Heart left ventricle (tissue), 16 donors: ENCODE results near the gene GCGR. TPM values are rescaled to one million over a fixed set of nuclear protein-coding genes. Genes with fewer than 3 reads are reported as not detected.

Experiments
- ATAC-seq, 4 donors: fragments of 200-7000 bp; cut with Tn5 transposase; one replicate each; pipeline ENCODE4 v1.9.1; 2020 to 2022; ENCODE audit warnings: moderate library complexity in 4 of 4, mild to moderate bottlenecking in 3 of 4, moderate number of reproducible peaks in 1 of 4
- DNase-seq, 5 donors: peaks; one replicate each; pipeline ENCODE4 v3.0.0-alpha.2; 2020
- H3K27ac ChIP-seq, 12 donors: fragments of 200-600 bp; sonication (generic) in 4 of 12; one replicate each; pipeline versions ENCODE4 v1.5.0 to v1.8.0; 2016 to 2022; ENCODE audit warnings: mild to moderate bottlenecking in 2 of 12
- H3K27me3 ChIP-seq, 9 donors: fragments of 200-600 bp; sonication (generic) in 2 of 9; one replicate each; pipeline versions ENCODE4 v1.5.1 to v1.8.0; 2016 to 2022; ENCODE audit warnings: mild to moderate bottlenecking in 3 of 9
- H3K36me3 ChIP-seq, 9 donors: fragments of 200-600 bp; sonication (generic) in 2 of 9; one replicate each; pipeline versions ENCODE4 v1.5.0 to v1.8.0; 2018 to 2022; ENCODE audit warnings: mild to moderate bottlenecking in 2 of 9
- H3K4me1 ChIP-seq, 12 donors: fragments of 200-600 bp; sonication (generic) in 4 of 12; one replicate each; pipeline versions ENCODE4 v1.5.0 to v1.8.0; 2016 to 2022; ENCODE audit warnings: mild to moderate bottlenecking in 3 of 12
- H3K4me3 ChIP-seq, 12 donors: fragments of 200-600 bp; sonication (generic) in 4 of 12; one replicate each; pipeline versions ENCODE4 v1.5.0 to v1.8.0; 2017 to 2022; ENCODE audit warnings: mild to moderate bottlenecking in 9 of 12, moderate library complexity in 4 of 12
- H3K9me3 ChIP-seq, 12 donors: fragments of 200-600 bp; sonication (generic) in 4 of 12; one replicate each; pipeline versions ENCODE4 v1.5.0 to v1.8.0; 2016 to 2022; ENCODE audit warnings: mild to moderate bottlenecking in 1 of 12
- POLR2A ChIP-seq, 2 donors: fragments of 450-650 bp; IDR thresholded peaks; one replicate each; pipeline ENCODE4 v1.6.1; 2017; ENCODE audit warnings: antibody characterized with exemption in 2 of 2, mild to moderate bottlenecking in 2 of 2, moderate library complexity in 2 of 2
- WGBS, 4 donors: extraction: QIAGEN DNeasy Blood & Tissue Kit in 2 of 4; methylation state at CpG; one replicate each; pipeline versions ENCODE4 v1.1.5 to v1.1.7; 2013 to 2018; 5-methylcytosine and 5-hydroxymethylcytosine counted together
- intact Hi-C, 10 donors: fragments of 100-400 bp; cut with DNase I; formaldehyde crosslinking; loops; one replicate each; pipeline versions ENCODE4 v1.11.1 to v1.14.2; 2022
- polyA plus RNA-seq, 2 donors: library from polyadenylated mRNA; stranded (reverse); fragments of 200-250 nt; gene quantifications; one replicate each; pipeline ENCODE4 v1.2.3, GENCODE V29; 2013
- total RNA-seq, 9 donors: library from RNA; depleted of rRNA in 2 of 9; stranded (reverse); fragments of >200 nt in 2 of 9; fragmentation: NEBNext Ultra II Directional in 3 of 9; extraction: Animal tissue kit (Norgen Biotek cat#: 25700) in 3 of 9; gene quantifications; one replicate each; pipeline versions ENCODE4 v1.1.0 to v1.2.4, GENCODE V29; 2016 to 2023
- TF ChIP-seq, protein P1 (sequence below), 12 donors: fragments of 200-600 bp; sonication (generic) in 4 of 12; IDR thresholded peaks; one replicate each; pipeline versions ENCODE4 v1.5.0 to v1.8.0; 2018 to 2022; ENCODE audit warnings: antibody characterized with exemption in 12 of 12, mild to moderate bottlenecking in 5 of 12
- donor health status: ischemic (EF 13 %, LVEDD 7.1; RV severe dilation, severe dysfunction).
- donor health status: healthy with polysubstance abuse.
- donor health status: DM: no; HTN: yes; CAD: no.
- donor health status: DM: no; HTN: no; CAD: no.
- donor health status: ischemic (EF 25% LVEDD 6.9; RV normal size, moderate dysfunction).
- donor health status: ischemic (EF 25% LVEDD 5.7; RV mildly dilated, moderate dysfunction).
- donor health status: healthy.
- donor health status: DM: yes; HTN: yes; CAD: no.
- donor health status: ischemic (EF 35%, LVEDD 5.7; RV mildly dilated, moderate dysfunction).
- donor health status: nonischemic (EF 11% LVEDD 7.7; RV severe dilation, severe dysfunction).
- donor health status: DM: yes; HTN: yes; CAD: no.
- donor health status: PGD.
- donor health status: ischemic (EF 29% LVEDD 5.4; RV normal size, mild dysfunction).
- donor health status: nonischemic (EF 23%, LVEDD 6.1; RV moderate dilation, normal function).

GCGR gene
- total and polyA plus RNA-seq, 11 donors = not detected

DNA sequence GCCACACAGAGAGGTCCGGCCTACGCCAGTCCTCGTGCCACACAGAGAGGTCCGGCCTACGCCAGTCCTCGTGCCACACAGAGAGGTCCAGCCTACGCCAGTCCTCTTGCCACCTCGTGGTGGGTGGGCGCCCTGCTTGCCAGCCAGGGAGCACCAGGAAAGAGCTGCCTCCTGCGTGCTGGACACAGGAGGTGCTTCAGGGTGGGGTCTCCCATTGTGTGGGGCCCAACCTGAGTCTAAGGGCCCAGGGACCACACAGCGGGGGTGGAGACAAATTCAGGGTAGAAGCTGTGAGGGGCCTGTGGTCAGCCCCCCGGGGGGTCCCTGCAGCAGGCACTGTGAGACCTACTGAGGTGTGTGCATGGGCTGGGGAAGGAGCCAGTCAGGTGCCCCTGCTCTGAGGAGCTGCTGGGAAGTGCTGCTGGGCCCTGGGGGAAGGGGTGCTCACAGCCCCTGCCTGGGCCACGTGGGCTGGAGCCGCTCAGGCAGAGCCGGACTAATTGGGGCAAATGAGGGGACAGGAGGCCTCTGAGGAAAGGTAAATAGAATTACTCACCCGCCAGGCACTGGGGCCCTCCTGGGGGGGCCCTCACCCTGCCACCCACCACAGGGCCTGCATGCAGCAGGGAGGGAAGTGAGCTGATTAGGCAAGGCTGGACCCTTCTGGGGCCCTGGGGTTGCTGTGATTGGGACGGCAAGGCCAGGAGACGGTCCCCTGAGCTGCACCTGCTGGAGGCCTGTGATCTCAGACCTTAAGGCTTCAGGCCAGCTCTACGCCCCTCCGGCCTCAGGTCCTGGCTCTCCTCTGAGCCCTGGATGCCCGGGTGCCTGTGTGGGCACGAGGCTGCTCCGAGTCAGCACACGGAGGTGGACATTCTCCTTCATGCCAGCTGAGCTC, 11.0 kb downstream of the GCGR start:
- no peak for ATAC-seq
- Histone ChIP-seq H3K27me3 (peaks cover 0 to 26% (median 2%) of the 10 kb centered on the region in 9 donors), H3K4me3 (no peak overlapping the region), H3K27ac (no peak overlapping the region), H3K4me1 (no peaks in the 10 kb centered on the region), H3K9me3 (no peaks in the 10 kb centered on the region), H3K36me3 (no peaks in the 10 kb centered on the region)
- whole genome bisulfite sequencing, 4 donors = 74 to 87% (median 77%) methylated on average over 16 to 24 of the region's 24 CpGs
- TF ChIP-seq POLR2A (IDR thresholded peaks at IDR 0.05) = no peak
- TF ChIP-seq, protein P1, sequence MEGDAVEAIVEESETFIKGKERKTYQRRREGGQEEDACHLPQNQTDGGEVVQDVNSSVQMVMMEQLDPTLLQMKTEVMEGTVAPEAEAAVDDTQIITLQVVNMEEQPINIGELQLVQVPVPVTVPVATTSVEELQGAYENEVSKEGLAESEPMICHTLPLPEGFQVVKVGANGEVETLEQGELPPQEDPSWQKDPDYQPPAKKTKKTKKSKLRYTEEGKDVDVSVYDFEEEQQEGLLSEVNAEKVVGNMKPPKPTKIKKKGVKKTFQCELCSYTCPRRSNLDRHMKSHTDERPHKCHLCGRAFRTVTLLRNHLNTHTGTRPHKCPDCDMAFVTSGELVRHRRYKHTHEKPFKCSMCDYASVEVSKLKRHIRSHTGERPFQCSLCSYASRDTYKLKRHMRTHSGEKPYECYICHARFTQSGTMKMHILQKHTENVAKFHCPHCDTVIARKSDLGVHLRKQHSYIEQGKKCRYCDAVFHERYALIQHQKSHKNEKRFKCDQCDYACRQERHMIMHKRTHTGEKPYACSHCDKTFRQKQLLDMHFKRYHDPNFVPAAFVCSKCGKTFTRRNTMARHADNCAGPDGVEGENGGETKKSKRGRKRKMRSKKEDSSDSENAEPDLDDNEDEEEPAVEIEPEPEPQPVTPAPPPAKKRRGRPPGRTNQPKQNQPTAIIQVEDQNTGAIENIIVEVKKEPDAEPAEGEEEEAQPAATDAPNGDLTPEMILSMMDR (IDR thresholded peaks at IDR 0.05) = no peak
- DNase-seq = no peak
- intact Hi-C loops = no loop called here

DNA sequence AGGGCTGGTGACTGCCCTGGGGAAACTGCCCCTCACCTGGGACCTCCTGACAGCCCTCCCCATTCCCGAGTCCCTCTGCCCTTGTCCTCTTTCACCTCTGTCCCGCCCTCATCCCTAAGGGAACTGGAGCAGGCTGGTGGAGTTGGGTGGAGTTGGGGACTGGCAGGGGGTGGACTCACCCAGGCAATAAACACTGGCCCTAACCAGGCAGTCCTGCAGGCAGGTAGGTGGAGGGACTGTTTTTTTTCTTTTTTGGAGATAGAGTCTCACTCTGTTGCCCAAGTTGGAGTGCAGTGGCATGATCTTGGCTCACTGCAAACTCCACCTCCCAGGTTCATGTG, 11.7 kb downstream of the GCGR start:
- TF ChIP-seq POLR2A (IDR thresholded peaks at IDR 0.05) = no peak
- TF ChIP-seq, protein P1 (IDR thresholded peaks at IDR 0.05) = no peak
- no peaks in the 10 kb centered on the region for H3K36me3 ChIP-seq
- no peak overlapping the region for H3K4me3 ChIP-seq
- DNase-seq (no peak), ATAC-seq (no peak)
- H3K9me3 ChIP-seq = no peaks in the 10 kb centered on the region
- H3K27ac ChIP-seq = no peak overlapping the region
- H3K27me3 ChIP-seq = peaks cover 0 to 20% (median 2%) of the 10 kb centered on the region in 9 donors
- 61 to 73% (median 65%) methylated on average over 2 of the region's 2 CpGs for WGBS, 4 donors
- H3K4me1 ChIP-seq = no peaks in the 10 kb centered on the region
- intact Hi-C loops = no loop called here

DNA sequence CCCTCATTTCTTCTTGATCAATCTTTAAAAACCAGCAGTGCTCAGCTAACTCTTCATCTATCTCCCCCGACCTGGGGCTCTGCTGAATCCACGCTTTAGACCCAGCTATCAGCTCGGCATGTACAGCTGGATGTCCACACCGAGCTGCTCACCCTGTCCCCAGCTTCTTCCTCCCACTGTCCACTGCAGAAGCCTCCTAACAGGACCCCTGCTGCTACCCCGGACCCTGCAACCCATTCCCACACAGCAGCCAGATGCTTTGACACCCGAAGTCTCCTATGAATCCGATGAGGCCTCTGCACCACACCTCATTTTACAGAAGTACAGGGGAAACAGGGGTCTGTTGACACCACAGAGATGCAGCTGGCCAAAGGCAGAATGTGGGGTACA, 13.8 kb downstream of the GCGR start:
- whole genome bisulfite sequencing, 4 donors = 44 to 52% (median 48%) methylated on average over 7 of the region's 7 CpGs
- H3K27ac ChIP-seq = no peak overlapping the region
- intact Hi-C loops = no loop called here
- DNase-seq (no peak), ATAC-seq (no peak)
- peaks cover 0 to 8% (median 0%) of the 10 kb centered on the region in 9 donors for H3K27me3 ChIP-seq
- no peak overlapping the region for H3K4me3 ChIP-seq
- peaks cover 0 to 8% (median 1%) of the 10 kb centered on the region in 9 donors for H3K36me3 ChIP-seq
- TF ChIP-seq POLR2A (IDR thresholded peaks at IDR 0.05) = no peak
- TF ChIP-seq, protein P1 (IDR thresholded peaks at IDR 0.05) = no peak
- no peaks in the 10 kb centered on the region for H3K9me3 ChIP-seq
- peaks cover 3 to 17% (median 15%) of the 10 kb centered on the region in 12 donors for H3K4me1 ChIP-seq

DNA sequence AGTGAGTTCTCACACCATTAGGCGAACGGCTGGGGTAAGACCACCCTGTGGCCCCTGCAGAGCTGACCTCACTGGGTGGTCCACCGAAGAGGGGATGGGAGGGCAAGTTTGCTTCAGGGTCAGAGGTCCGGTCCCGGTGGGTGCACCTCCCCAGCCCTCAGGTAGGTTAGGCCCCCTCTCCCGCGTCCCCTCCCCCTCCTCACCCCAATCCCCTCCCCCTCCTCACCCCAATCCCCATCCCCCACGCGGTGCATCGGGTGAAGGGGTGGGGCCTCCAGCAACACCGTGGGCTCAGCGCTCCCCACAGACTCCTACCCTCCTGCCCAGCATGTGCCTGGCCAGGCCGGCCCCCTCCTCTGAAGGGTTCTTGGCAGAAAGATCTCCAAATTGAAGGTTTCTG, 15.8 kb downstream of the GCGR start:
- Histone ChIP-seq H3K9me3 (no peaks in the 10 kb centered on the region), H3K27me3 (no peaks in the 10 kb centered on the region), H3K36me3 (peaks cover 0 to 21% (median 5%) of the 10 kb centered on the region in 9 donors), H3K4me3 (no peak overlapping the region), H3K4me1 (peaks cover 3 to 21% (median 16%) of the 10 kb centered on the region in 12 donors), H3K27ac (no peak overlapping the region)
- TF ChIP-seq, protein P1 (IDR thresholded peaks at IDR 0.05) = no peak
- TF ChIP-seq POLR2A (IDR thresholded peaks at IDR 0.05) = no peak
- intact Hi-C loops = loop anchor here in 2 of 10 donors (2.0 to 5.0 kb wide), 2 partner anchors 38 to 41 kb away; partner anchors contain the start of gene P4HB (in 1 of the 2)
- 27 to 45% (median 36%) methylated on average over 5 to 13 of the region's 13 CpGs for WGBS, 4 donors
- DNase-seq = no peak
- ATAC-seq = no peak
